ENCODE data around the gene CHCHD3.
"Not testable (repeated sequence)": the region's sequence is repeated elsewhere in the genome, so short reads cannot be mapped to it uniquely, and the experiment has no call there.

CHCHD3 gene

GRCh38 chr7:132998763-132999162, 83.1 kb downstream of the CHCHD3 start:
- DNase-seq = no peak

- no peak for DNase-seq
These were observed 84.4 kb downstream of the CHCHD3 start for GRCh38 chr7:132997505-132997904.

DNA sequence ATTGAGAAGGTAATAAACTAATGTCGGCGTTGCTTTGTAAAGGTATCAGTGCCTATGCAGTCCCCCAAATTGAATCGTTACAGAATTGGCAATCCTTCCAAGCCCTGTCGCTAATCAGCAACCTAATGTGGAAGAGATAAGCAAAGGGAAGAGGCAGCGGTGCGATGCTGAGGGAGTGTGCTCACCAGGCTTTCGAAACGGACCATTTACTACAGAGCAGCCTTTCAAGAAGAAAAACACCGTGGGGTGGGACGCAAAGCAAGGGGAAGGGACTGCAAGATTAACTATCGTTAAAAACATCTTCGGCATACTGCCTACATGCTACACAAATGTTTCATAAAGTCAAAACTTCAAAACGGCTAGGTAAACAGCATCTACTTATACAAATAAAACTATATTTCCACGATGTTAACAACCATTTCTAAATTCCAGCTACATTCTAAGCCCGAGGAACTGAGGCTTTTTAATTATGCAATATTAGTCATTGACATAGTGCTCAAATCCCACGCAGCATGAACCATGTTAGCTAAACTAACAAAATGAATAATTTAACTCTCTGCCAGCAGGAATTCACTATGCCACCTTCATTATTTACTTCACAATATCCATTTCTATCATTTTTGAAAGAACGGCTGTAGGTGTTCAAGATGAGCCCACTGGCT, 85.2 kb downstream of the CHCHD3 start:
- no peak for DNase-seq

DNA sequence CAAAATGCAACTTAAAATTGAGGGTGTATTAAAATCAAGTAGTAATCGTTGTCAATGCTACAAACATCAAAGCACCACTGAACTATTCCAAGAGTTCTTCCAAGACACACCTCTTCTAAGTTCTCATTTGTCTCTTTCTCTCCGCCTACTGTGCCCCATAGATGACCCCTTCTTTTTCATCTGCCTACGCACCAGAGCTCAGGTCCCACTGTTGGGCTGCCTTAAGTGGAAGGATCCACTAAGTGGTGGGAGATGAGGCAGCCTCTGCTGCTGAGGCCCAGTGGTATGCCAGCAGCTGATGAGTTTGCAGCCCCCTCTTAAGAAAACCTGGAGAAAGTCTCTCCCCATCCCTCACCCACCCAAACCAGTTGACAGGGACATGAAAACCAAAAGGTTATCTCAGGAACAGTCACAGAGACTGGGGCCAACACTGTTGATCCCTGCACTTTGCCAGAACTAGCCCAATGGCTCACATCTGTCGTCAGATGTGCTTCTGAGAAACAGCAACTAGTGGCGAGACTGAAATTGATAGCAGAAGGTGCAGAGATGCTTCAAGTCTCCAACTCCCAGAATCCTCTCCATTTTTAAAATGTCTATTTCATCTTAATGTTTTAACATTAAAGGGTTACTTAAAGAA, 88.4 kb downstream of the CHCHD3 start:
- DNase-seq = no peak

GRCh38 chr7:132991615-132992587, 90.0 kb downstream of the CHCHD3 start:
- DNase-seq = no peak

GRCh38 chr7:132988117-132988516, 93.8 kb downstream of the CHCHD3 start:
- no peak for DNase-seq

- DNase-seq = no peak
These were observed 101.5 kb downstream of the CHCHD3 start for GRCh38 chr7:132980402-132980801.

DNA sequence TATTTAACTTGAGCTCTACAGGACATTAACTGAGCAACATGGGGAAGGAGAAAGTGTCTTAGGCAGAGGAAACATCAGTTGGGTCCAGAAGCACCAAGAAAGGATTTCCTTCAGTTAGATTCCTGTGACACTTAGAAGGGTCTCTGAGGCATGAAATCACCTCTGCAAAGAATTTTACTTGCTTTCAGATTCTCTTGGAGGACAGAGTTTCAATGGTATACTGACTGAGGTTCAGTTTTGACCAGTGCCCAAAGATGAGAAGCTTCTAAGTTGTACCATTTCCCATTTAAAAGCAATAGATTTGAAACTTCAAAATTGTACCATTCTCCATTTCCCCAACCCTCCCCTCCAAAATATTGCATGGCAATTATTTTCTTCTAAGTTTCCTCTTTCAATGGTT, 102.4 kb downstream of the CHCHD3 start:
- no peak for DNase-seq

DNA sequence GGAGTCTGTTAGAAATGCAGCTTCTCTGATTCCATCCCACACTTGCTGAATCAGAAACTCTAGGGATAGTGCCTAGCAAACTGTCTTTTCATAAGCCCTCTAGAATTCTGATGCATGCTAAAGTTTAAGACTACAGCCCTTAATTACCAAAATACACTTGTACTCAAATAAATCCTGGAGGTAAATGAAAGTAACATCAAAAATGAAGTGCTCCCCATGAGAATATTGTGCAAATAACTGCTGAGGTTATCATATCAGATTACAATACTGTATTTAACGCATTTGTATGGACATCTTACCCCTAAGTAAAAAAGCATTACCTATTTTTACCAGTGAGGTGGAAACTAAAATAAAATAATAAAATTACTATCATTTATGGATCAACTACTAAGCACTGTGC, 104.7 kb downstream of the CHCHD3 start:
- DNase-seq = no peak

- DNase-seq = no peak
These were observed 109.1 kb downstream of the CHCHD3 start for GRCh38 chr7:132972745-132973144.

DNA sequence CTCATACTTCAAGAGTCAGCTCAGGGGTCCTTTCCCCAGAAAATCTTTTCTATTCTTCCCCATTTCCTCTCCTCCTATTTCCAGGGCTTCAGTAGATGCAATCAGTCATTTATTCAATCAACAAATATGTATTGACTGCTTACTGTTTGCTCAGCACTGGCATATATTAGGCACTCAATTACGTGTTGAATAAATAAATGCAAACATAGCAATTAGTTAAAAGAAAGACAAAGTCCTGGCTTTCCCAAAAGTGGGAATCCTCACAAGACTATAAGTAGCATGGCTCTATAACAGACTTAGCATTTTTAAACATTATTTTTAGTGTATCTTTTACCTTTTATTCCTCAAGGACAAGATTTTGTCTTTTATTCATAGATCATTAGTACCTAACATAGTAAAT, 111.6 kb downstream of the CHCHD3 start:
- DNase-seq = no peak

GRCh38 chr7:132969520-132969919, 112.4 kb downstream of the CHCHD3 start:
- no peak for DNase-seq

DNA sequence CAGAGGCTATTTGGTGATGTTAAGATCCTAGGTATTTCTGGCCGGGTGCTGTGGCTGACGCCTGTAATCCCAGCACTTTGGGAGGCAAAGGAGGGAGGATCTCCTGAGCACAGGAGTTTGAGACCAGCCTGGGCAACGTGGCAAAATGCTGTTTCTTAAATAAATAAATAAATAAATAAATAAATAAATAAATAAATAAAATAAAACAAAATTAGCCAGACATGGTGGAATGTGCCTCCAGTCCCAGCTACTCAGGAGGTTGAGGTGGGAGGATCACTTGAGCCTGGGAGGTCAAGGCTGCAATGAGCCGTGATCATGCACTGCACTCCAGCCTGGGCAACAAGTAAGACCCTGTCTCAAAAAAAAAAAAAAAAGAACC, 114.4 kb downstream of the CHCHD3 start:
- DNase-seq = not testable (repeated sequence)

GRCh38 chr7:132966754-132967469, 115.0 kb downstream of the CHCHD3 start:
- no peak for DNase-seq

- DNase-seq = no peak
These were observed 115.9 kb downstream of the CHCHD3 start for GRCh38 chr7:132965951-132966350.

DNA sequence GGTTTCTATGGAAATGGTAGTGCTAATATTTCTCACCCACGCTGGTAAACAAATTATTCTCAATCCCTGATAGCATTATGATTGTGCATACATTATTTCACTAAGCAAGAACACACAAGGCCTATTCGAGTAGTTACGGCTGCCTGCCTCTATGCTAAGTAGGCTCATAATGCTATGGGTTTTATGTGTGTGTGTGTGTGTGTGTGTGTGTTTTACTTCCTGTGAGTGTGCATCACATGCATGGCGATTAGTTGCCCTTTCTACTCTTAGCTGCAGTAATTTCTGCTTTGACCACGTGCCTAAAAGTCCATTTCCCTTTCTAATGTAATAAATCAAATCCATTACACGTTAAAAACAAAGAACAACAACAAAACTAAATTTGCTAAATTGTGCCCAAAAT, 117.0 kb downstream of the CHCHD3 start:
- no peak for DNase-seq

- DNase-seq = no peak
These were observed 122.0 kb downstream of the CHCHD3 start for GRCh38 chr7:132959891-132960290.

GRCh38 chr7:132956556-132956955, 125.3 kb downstream of the CHCHD3 start:
- DNase-seq = no peak

GRCh38 chr7:132953468-132953867, 128.4 kb downstream of the CHCHD3 start:
- no peak for DNase-seq

DNA sequence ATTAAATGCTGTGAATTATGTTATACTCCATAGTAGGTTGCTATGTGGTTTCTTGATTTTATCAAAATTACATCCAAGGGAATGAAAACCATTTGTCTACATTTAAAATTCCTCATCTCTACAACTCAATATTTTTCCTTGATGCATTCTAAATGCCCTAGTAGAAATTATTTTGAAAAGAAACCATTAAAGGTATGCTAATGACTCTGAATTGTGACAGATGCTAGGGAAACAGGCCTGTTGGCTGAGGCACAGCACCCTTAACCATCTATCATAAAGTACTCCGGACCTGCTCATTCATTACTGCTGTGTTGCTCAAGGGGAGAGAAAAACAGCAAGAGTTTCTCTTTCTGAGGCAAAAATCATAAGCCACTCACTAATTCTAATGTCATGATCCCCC, 131.2 kb downstream of the CHCHD3 start:
- no peak for DNase-seq

- no peak for DNase-seq
These were observed 134.9 kb downstream of the CHCHD3 start for GRCh38 chr7:132947011-132947410.

DNA sequence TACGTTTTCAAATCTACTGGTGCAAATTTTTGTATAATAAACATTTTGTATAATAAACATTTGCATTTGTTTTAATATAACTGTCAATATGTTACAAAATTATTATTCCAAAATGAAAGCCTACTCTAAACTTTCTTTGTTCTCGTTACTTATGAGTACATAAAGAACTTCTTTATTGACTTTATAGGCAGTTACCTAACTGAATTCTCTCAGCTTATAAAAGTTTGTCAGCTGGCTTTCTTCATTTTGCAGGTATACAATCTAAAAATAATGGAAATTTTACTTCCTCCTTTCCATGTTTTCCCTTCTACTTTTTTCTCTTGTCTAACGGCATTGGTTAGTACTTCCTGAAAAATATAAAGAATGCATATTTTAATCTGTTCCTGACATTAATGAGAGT, 137.1 kb downstream of the CHCHD3 start:
- no peak for DNase-seq

DNA sequence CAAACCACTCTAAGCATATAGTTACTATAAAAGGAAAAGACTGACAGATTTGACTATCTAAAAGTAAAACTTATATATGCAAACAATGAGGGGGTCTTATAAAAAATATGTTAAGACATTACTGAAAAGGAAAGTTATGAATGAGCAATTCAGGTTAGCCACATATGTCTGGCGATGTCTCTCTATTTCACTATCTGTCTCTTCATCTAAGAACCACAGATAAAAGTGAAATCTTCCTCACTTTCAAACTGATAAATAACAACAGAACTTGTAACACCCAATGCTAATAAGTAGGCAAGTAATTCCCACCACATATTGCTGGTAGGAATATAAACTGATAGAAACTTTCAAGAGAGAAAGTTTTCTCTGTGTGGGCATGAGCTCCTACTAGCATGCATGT, 138.2 kb downstream of the CHCHD3 start:
- no peak for DNase-seq
